K562 treated with DMSO at 1 percent for 4 hours (cell line): ENCODE measurements around the gene C1QL2. TPM values are rescaled to one million over a fixed set of nuclear protein-coding genes. Genes with fewer than 3 reads are reported as not detected.

Source experiments
- total RNA-seq: library from RNA; unstranded; fragments of 300-600 nt; gene quantifications from 2 replicates; pipeline ENCODE4 v1.2.3, GENCODE V29; 2022; ENCODE audit not compliant: insufficient read depth

Gene C1QL2
- not detected in 2 replicates for total RNA-seq

DNA sequence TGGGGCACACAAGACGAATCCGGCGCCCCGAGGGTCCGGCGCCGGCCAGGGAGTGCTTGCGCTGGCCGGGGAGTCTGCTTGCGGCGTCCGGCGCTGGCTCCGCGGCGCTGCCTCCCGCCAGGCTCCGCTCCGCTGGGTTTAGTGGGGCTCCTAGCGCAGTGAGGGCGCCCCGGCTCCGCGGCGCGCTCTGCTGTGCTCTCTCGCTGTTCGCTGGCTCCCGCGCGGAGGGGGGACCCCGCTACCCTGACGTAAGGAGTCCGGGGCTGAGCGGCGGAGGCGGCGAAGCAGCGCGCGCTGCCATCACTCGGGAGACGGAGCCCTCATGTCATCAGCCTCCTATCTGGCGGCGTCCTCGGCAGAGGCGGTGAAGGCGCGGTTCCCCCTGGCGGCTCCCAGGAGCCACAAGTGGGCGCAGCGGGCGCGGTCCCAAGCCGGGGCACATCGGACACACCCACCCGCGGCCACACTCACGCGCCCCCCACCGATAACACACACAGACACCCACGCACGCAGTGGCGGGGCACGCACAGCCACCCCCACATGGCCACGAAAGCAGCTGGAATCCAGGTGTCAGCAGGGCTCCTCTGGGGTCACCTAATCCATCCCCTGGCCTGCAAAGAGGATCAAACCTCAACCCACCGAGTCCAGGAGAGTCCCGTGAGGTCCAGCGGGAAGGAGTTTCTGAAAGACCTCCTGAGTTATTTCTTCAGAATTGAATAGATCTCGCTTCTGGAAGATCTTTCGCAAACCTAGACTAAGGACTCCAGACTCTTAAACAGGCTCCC is at the start of gene C1QL2:
TSS of gene C1QL2 (minus strand) at position 189 of the 785 bp plus-strand sequence. CDS start 482 bp downstream, outside the sequence.

Other genes with a start within 250 kb of the C1QL2 start
- not detected in 2 replicates for gene MARCO, start 216.6 kb downstream of the C1QL2 start, total RNA-seq
- 3.9 and 5.3 TPM in 2 replicates for gene STEAP3, start 65.1 kb upstream of the C1QL2 start, total RNA-seq
- gene C2orf76, start 208.1 kb upstream of the C1QL2 start, total RNA-seq = 3.7 and 4.3 TPM in 2 replicates
- gene DBI, start 208.2 kb upstream of the C1QL2 start, total RNA-seq = 50.1 and 92.5 TPM in 2 replicates